GM12865 (cell line): ENCODE measurements around the gene KIF3B.
"Not testable (repeated sequence)": the region's sequence is repeated elsewhere in the genome, so short reads cannot be mapped to it uniquely, and the experiment has no call there.

Experiments
- DNase-seq: peaks from one replicate; pipeline ENCODE4 v3.0.0; 2010; ENCODE audit warnings: low read depth
- H3K4me3 ChIP-seq: 2 replicates; pipeline ENCODE4 v1.5.1; 2011; ENCODE audit warnings: mild to moderate bottlenecking, low read depth, low read length, control low read depth
- TF ChIP-seq, protein P1 (sequence below): IDR thresholded peaks from 2 replicates; pipeline ENCODE4 v1.5.1; 2011; ENCODE audit warnings: low read length, control low read depth, low read depth, inconsistent platforms; ENCODE audit not compliant: insufficient read depth; ENCODE audit errors: missing control alignments

KIF3B gene

DNA sequence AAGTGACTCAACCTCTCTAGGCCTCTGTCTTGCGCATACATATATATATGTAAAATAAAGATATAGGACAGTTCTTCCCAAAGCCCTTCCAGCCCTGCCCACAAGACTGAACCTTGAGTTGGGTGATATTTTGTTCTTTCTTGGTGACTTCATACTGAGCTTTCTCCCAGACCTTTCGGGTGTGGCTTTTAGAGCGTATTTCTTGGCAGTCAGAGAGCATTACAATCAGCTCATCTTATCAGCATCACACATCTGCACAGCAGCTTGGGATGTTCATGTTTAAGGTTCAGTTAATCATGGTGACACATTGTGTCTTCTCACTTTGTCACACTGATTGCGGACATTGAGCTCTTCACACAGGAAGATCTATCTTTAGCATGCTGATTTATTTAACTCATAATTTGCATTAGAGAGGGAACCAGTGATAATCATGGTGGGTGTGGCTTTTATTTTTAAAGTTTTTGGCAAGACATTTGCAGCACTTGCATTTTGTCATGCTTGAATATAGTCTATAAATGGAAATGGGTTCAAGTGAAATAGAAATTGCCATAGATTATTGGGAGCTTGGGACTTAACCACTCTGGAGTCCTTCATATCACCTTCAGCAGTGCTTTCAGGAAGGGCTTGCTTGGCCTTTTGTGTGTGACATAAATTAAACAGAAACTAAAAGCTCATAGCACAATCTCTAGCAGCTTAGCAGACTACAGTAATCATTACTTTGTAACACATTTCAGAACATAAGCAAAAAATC is 8.3 kb downstream of the KIF3B start:
- H3K4me3 ChIP-seq, result peak overlapping the region; percentile 57
- TF ChIP-seq, protein P1, sequence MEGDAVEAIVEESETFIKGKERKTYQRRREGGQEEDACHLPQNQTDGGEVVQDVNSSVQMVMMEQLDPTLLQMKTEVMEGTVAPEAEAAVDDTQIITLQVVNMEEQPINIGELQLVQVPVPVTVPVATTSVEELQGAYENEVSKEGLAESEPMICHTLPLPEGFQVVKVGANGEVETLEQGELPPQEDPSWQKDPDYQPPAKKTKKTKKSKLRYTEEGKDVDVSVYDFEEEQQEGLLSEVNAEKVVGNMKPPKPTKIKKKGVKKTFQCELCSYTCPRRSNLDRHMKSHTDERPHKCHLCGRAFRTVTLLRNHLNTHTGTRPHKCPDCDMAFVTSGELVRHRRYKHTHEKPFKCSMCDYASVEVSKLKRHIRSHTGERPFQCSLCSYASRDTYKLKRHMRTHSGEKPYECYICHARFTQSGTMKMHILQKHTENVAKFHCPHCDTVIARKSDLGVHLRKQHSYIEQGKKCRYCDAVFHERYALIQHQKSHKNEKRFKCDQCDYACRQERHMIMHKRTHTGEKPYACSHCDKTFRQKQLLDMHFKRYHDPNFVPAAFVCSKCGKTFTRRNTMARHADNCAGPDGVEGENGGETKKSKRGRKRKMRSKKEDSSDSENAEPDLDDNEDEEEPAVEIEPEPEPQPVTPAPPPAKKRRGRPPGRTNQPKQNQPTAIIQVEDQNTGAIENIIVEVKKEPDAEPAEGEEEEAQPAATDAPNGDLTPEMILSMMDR, result no peak
- peak; percentile 82 for DNase-seq

DNA sequence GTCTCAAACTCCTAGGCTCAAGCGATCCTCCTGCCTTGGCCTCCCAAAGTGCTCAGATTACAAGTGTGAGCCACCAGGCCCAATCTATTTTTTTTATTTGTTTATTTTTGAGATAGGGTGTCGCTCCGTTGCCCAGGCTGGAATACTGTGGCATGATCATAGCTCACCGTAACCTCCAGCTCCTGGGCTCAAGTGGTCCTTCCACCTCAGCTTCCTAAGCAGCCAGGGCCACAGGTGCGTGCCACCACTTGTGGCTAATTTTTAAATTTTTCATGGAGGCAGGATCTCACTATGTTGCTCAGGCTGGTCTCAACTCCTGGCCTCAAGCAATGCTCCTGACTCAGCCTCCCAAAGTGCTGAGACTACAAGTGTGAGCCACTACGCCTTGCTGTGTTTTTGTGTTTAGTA is 9.8 kb downstream of the KIF3B start:
- H3K4me3 ChIP-seq, result no peak overlapping the region
- TF ChIP-seq, protein P1, result no peak
- no peak for DNase-seq

GRCh38 chr20:32288225-32288849 is 10.9 kb downstream of the KIF3B start:
- no peak for DNase-seq
- TF ChIP-seq, protein P1, result no peak
- no peak overlapping the region for H3K4me3 ChIP-seq

DNA sequence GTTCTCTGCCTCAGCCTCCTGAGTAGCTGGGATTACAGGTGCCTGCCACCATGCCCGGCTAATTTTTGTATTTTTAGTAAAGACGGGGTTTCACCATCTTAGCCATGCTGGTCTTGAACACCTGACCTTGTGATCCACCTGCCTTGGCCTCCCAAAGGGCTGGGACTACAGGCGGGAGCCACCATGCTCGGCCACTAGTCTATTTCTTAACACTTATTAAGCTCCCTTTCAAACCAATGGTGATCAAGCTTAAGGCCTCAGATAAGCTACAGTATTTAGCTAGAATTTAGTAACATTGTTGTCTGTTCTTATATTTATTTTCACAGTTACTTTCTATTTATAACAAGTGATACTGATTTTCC is 11.8 kb downstream of the KIF3B start:
- not testable (repeated sequence) for H3K4me3 ChIP-seq, DNase-seq

DNA sequence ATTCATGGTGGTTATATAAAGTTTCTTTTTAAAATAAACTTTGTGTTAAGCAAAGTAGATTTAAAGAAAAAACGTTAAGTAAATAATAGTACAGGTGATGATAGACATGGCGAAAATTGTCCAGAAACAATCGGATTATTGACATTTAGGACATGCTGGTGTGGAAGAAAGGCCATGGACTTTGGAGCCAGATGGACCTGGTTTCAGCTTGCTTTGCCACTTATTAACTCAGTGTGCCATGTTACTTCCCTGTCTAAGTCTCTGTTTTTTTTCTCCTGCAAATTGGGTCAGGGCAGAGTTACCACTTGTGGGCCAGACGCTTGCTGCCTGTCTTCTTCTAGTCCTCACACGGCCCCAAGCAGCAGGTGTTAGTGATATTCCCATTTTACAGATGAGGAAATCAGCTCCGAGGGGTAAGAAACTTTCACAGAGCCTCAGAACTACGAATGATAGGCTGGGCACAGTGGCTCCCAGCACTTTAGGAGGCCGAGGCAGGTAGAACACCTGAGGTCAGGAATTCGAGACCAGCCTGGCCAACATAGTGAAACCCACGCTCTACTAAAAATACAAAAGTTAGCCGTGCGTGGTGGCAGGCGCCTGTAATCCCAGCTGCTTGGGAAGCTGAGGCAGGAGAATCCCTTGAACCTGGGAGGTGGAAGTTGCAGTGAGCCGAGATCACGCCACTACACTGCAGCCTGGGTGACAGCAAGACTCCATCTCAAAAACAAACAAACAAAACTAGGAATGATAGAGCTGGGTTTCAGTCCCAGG is 12.4 kb downstream of the KIF3B start:
- TF ChIP-seq, protein P1, result no peak
- H3K4me3 ChIP-seq, result no peak overlapping the region
- no peak for DNase-seq

DNA sequence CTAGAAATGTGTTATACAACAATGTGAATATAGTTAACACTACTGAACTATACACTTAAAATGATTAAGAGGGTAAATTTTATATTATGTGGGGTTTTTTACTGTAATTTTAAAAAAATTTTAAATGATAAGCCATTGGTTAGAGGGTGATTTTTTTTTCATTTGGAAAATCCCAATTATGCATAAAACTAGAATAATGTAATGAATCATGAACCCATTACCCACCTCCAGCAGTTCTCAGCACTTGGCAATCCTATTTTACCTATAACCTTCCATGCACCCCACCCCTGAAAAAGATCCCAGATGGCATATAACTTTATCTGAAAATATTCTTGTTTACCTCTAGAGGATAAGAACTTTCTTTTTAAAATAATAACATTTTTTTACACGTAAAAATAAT is 13.7 kb downstream of the KIF3B start:
- TF ChIP-seq, protein P1, result no peak
- H3K4me3 ChIP-seq, result no peak overlapping the region
- DNase-seq, result no peak

DNA sequence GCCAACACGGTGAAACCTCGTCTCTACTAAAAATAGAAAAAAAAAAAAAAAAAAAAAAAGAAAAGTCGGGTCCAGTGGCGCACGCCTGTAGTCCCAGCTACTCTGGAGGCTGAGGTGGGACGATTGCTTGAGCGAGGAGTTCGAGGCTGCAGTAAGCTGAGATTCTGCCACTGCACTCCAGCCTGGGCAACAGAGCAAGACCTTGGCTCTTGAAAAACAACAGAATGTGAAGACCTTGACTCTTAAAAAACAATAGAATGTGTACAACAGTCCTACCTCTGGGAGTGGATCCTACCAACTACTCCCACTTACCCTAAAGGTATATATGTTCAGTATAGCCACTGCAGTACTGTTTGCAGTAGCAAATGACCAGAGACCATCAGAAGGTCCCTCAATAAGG is 15.1 kb downstream of the KIF3B start:
- H3K4me3 ChIP-seq, result no peak overlapping the region
- TF ChIP-seq, protein P1, result no peak

More for the DNA sequence above, 15.1 kb downstream of the KIF3B start:
- DNase-seq, result no peak
